ENCODE results near the gene SLC17A8.

DNA sequence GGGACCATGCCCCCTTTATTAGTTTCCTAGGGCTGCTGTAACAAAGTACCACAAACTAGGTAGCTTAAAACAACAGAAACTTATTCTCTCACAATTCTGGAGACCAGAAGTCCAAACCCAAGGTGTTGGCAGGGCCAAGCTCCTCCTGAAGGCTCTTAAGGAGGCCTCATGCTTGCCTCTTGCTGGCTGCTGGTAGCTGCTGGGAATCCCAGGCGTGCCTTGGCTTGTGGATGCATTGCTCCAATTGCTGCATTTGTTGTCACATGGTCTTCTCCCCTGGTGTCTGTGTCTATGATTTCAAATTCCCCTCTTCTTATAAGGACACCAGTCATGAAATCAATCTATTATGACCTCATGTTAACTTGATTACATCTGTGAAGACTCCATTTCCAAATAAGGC lies 11.2 kb downstream of the SLC17A8 start:
- TF ChIP-seq POLR2A (IDR thresholded peaks at IDR 0.05; ENCODE audit: low read depth, low read length) (no peak), TAF1 (IDR thresholded peaks at IDR 0.05; ENCODE audit: borderline replicate concordance, low read depth, low read length) (no peak)
